IMR-90 (cell line): ENCODE measurements around the gene RNF215.
"Not testable (repeated sequence)": the region's sequence is repeated elsewhere in the genome, so short reads cannot be mapped to it uniquely, and the experiment has no call there.

Source experiments
- BHLHE40 ChIP-seq: fragments of 150-350 bp; IDR thresholded peaks from 2 replicates; pipeline ENCODE4 v1.6.1; 2016; ENCODE audit warnings: mild to moderate bottlenecking, low read depth, low read length
- CHD1 ChIP-seq: IDR thresholded peaks from 2 replicates; pipeline ENCODE4 v1.6.1; 2012; ENCODE audit warnings: low read depth, low read length, improper control_type of control experiment
- CTCF ChIP-seq: conservative IDR thresholded peaks from 2 replicates; pipeline ENCODE4 v1.5.1; 2012; ENCODE audit warnings: mild to moderate bottlenecking, low read depth, low read length, improper control_type of control experiment
- ELK1 ChIP-seq: fragments of 150-350 bp; IDR thresholded peaks from 2 replicates; pipeline ENCODE4 v1.6.1; 2016; ENCODE audit warnings: low read depth, mild to moderate bottlenecking, low read length, moderate library complexity, borderline replicate concordance
- FOS ChIP-seq: fragments of 150-350 bp; IDR thresholded peaks from 2 replicates; pipeline ENCODE4 v1.6.1; 2016; ENCODE audit warnings: low read depth, low read length
- MAFK ChIP-seq: IDR thresholded peaks from 2 replicates; pipeline ENCODE4 v1.6.1; 2012; ENCODE audit warnings: low read depth, low read length, improper control_type of control experiment
- MAZ ChIP-seq: IDR thresholded peaks from 2 replicates; pipeline ENCODE4 v1.6.1; 2012; ENCODE audit warnings: low read depth, mild to moderate bottlenecking, low read length, improper control_type of control experiment, moderate library complexity, borderline replicate concordance
- MXI1 ChIP-seq: IDR thresholded peaks from 2 replicates; pipeline ENCODE4 v1.6.1; 2012; ENCODE audit warnings: low read depth, mild to moderate bottlenecking, low read length, moderate library complexity, borderline replicate concordance
- NFE2L2 ChIP-seq: fragments of 150-350 bp; IDR thresholded peaks from 2 replicates; pipeline ENCODE4 v1.6.1; 2016; ENCODE audit warnings: low read depth, mild to moderate bottlenecking, low read length
- POLR2A ChIP-seq: IDR thresholded peaks from 2 replicates; pipeline ENCODE4 v1.6.1; 2012; ENCODE audit warnings: mild to moderate bottlenecking, low read depth, low read length
- RAD21 ChIP-seq: IDR thresholded peaks from 2 replicates; pipeline ENCODE4 v1.6.1; 2012; ENCODE audit warnings: low read length, improper control_type of control experiment
- RFX5 ChIP-seq: IDR thresholded peaks from 2 replicates; pipeline ENCODE4 v1.8.0; 2012; ENCODE audit warnings: low read depth, mild to moderate bottlenecking, low read length, moderate library complexity
- SMC3 ChIP-seq: fragments of 150-350 bp; IDR thresholded peaks from 2 replicates; pipeline ENCODE4 v1.6.1; 2016; ENCODE audit warnings: low read depth, mild to moderate bottlenecking, antibody characterized with exemption, low read length, moderate library complexity
- USF2 ChIP-seq: fragments of 150-350 bp; IDR thresholded peaks from 2 replicates; pipeline ENCODE4 v1.6.1; 2017; ENCODE audit warnings: mild to moderate bottlenecking, antibody characterized with exemption, low read length, low read depth

GRCh38 chr22:30402766-30403104 is 15.5 kb upstream of the RNF215 start:
- not testable (repeated sequence) for TF ChIP-seq CTCF, RAD21, POLR2A, CHD1, FOS, MXI1, BHLHE40, RFX5, NFE2L2, ELK1, USF2, MAZ, MAFK, SMC3
